ENCODE measurements around the gene BIRC5.

- TF ChIP-seq POLR2A (IDR thresholded peaks at IDR 0.05; ENCODE audit: low read depth, low read length) (peak; percentile 76), POLR2AphosphoS5 (IDR thresholded peaks at IDR 0.05; ENCODE audit: low read depth, low read length) (peak; percentile 93), SPI1 (IDR thresholded peaks at IDR 0.05; ENCODE audit: low read depth, low read length) (peak; percentile 37; the same call in 1 of the 2 replicates), TAF1 (IDR thresholded peaks at IDR 0.05; ENCODE audit: low read depth, low read length) (no peak)
Observed at GRCh38 chr17:78174346-78174869, 39.6 kb upstream of the BIRC5 start.
